Esophagus squamous epithelium (tissue), 4 donors: ENCODE measurements around the gene BRPF1.

ENCODE experiments used
- POLR2A ChIP-seq, 4 donors: fragments of 450-650 bp; IDR thresholded peaks; one replicate each; pipeline ENCODE4 v1.6.1; 2017; ENCODE audit warnings: antibody characterized with exemption in 4 of 4, mild to moderate bottlenecking in 4 of 4, moderate library complexity in 3 of 4
- TF ChIP-seq, protein P1 (sequence below), 6 experiments: fragments of 450-650 bp in 4 of 6; fragments of 200-600 bp in 2 of 6; sonication (generic) in 2 of 6; IDR thresholded peaks; one replicate each; pipeline ENCODE4 v1.5.1; 2016 to 2019; ENCODE audit warnings: antibody characterized with exemption in 6 of 6, mild to moderate bottlenecking in 4 of 6, moderate library complexity in 4 of 6

GRCh38 chr3:9730657-9731205, 804 bp upstream of the BRPF1 start:
- TF ChIP-seq, protein P1, sequence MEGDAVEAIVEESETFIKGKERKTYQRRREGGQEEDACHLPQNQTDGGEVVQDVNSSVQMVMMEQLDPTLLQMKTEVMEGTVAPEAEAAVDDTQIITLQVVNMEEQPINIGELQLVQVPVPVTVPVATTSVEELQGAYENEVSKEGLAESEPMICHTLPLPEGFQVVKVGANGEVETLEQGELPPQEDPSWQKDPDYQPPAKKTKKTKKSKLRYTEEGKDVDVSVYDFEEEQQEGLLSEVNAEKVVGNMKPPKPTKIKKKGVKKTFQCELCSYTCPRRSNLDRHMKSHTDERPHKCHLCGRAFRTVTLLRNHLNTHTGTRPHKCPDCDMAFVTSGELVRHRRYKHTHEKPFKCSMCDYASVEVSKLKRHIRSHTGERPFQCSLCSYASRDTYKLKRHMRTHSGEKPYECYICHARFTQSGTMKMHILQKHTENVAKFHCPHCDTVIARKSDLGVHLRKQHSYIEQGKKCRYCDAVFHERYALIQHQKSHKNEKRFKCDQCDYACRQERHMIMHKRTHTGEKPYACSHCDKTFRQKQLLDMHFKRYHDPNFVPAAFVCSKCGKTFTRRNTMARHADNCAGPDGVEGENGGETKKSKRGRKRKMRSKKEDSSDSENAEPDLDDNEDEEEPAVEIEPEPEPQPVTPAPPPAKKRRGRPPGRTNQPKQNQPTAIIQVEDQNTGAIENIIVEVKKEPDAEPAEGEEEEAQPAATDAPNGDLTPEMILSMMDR (IDR thresholded peaks at IDR 0.05) = no peak
- no peak for TF ChIP-seq POLR2A (IDR thresholded peaks at IDR 0.05)
